ENCODE results near the gene NEUROD1.
A peak's percentile ranks its signal among the peaks of the same experiment; 100 is the strongest.

NEUROD1 gene

DNA sequence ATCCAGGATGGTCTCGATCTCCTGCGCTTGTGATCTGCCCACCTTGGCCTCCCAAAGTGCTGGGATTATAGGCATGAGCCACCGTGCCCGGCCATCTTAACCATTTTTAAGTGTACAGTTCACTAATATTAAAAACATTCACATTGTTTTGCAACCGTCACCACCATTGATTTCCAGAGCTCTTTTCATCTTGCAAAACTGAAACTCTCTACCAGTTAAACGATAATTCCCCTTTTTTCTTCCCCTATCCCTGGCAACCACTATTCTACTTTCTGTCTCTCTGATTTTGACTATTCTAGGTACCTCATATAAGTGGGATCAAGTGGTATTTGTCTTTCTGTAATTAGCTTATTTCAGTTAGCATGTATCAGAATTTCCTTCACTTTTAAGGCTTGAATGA is 16.8 kb upstream of the NEUROD1 start:
- Histone ChIP-seq H3K27me3 (ENCODE audit: low read depth, low read length) (no peaks in the 10 kb centered on the region), H3K36me3 (replicated peaks; ENCODE audit: low read depth, low read length) (no peaks in the 10 kb centered on the region), H3K9me3 (ENCODE audit: insufficient read depth, low read length) (no peaks in the 10 kb centered on the region), H3K4me2 (ENCODE audit: low read length) (peak overlapping the region; percentile 35; the same call in 1 of the 2 replicates), H2AFZ (ENCODE audit: low read depth, low read length) (no peak overlapping the region), H3K27ac (ENCODE audit: low read length) (no peak overlapping the region), H3K4me1 (ENCODE audit: low read length) (peaks cover 15% of the 10 kb centered on the region), H3K4me3 (ENCODE audit: low read length) (no peak overlapping the region), H4K20me1 (ENCODE audit: insufficient read depth, low read length) (no peaks in the 10 kb centered on the region), H3K79me2 (ENCODE audit: low read length) (no peaks in the 10 kb centered on the region), H3K9ac (ENCODE audit: low read length) (no peak overlapping the region)
- no peak for TF ChIP-seq EZH2phosphoT487 (IDR thresholded peaks at IDR 0.05; ENCODE audit: low read depth)
- TF ChIP-seq, protein P1, sequence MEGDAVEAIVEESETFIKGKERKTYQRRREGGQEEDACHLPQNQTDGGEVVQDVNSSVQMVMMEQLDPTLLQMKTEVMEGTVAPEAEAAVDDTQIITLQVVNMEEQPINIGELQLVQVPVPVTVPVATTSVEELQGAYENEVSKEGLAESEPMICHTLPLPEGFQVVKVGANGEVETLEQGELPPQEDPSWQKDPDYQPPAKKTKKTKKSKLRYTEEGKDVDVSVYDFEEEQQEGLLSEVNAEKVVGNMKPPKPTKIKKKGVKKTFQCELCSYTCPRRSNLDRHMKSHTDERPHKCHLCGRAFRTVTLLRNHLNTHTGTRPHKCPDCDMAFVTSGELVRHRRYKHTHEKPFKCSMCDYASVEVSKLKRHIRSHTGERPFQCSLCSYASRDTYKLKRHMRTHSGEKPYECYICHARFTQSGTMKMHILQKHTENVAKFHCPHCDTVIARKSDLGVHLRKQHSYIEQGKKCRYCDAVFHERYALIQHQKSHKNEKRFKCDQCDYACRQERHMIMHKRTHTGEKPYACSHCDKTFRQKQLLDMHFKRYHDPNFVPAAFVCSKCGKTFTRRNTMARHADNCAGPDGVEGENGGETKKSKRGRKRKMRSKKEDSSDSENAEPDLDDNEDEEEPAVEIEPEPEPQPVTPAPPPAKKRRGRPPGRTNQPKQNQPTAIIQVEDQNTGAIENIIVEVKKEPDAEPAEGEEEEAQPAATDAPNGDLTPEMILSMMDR (IDR thresholded peaks at IDR 0.05; ENCODE audit: low read depth, low read length): no peak

DNA sequence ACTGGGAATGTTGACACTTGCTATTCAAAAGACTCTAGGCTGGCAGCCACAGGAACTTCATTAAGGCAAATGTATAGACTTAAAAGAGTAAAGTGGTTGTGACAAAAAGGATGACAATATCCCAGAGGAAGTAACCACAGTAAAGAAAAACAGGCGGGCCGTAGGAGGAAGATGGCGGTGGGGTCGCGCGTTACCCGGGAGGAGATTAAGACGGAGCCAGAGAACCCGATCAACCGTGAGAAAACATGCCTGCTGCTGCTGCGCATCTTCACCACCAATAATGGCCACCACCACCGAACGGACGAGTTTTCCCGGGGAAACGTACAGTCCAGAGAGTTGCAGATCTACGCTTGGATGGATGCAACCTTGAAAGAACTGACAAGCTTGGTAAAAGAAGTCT is 14.0 kb upstream of the NEUROD1 start:
- TF ChIP-seq EZH2phosphoT487 (IDR thresholded peaks at IDR 0.05; ENCODE audit: low read depth): no peak
- TF ChIP-seq, protein P1 (IDR thresholded peaks at IDR 0.05; ENCODE audit: low read depth, low read length): no peak
- no peak overlapping the region for H3K4me3 ChIP-seq (ENCODE audit: low read length)
- H4K20me1 ChIP-seq (ENCODE audit: insufficient read depth, low read length): no peaks in the 10 kb centered on the region
- no peak overlapping the region for H3K4me2 ChIP-seq (ENCODE audit: low read length)
- H3K27ac ChIP-seq (ENCODE audit: low read length): no peak overlapping the region
- H3K9ac ChIP-seq (ENCODE audit: low read length): no peak overlapping the region
- H3K4me1 ChIP-seq (ENCODE audit: low read length): peaks cover 33% of the 10 kb centered on the region
- H3K79me2 ChIP-seq (ENCODE audit: low read length): no peaks in the 10 kb centered on the region
- no peak overlapping the region for H2AFZ ChIP-seq (ENCODE audit: low read depth, low read length)
- no peaks in the 10 kb centered on the region for H3K27me3 ChIP-seq (ENCODE audit: low read depth, low read length)
- H3K36me3 ChIP-seq (replicated peaks; ENCODE audit: low read depth, low read length): no peaks in the 10 kb centered on the region
- H3K9me3 ChIP-seq (ENCODE audit: insufficient read depth, low read length): no peaks in the 10 kb centered on the region

DNA sequence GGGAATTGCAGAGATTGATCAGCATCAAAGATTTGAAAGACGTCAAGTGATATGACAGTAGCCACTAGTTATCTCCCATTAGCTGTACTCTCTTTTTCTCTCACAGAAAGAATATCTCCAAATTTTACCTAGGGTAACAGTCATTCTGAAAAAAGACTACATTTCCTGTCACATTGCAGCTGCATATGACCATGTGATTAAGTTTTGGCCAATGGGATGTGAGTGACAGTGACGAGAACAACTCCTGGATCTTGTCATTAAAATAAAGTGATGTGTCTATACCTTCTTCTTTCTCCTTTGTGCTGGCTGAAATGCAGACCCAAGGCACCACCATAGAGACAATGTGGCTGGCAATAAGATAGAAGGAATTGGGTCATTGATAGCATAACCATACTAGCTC is 10.5 kb upstream of the NEUROD1 start:
- H3K36me3 ChIP-seq (replicated peaks; ENCODE audit: low read depth, low read length): no peaks in the 10 kb centered on the region
- H3K79me2 ChIP-seq (ENCODE audit: low read length): no peaks in the 10 kb centered on the region
- 0 out of 2 replicates have a peak overlapping the region, but pooled peaks have one; percentile 7 for H3K4me3 ChIP-seq (ENCODE audit: low read length)
- H3K27me3 ChIP-seq (ENCODE audit: low read depth, low read length): no peaks in the 10 kb centered on the region
- no peaks in the 10 kb centered on the region for H3K9me3 ChIP-seq (ENCODE audit: insufficient read depth, low read length)
- no peak overlapping the region for H3K9ac ChIP-seq (ENCODE audit: low read length)
- peaks cover 51% of the 10 kb centered on the region for H3K4me1 ChIP-seq (ENCODE audit: low read length)
- no peaks in the 10 kb centered on the region for H4K20me1 ChIP-seq (ENCODE audit: insufficient read depth, low read length)
- H2AFZ ChIP-seq (ENCODE audit: low read depth, low read length): no peak overlapping the region
- peak overlapping the region; percentile 34; the same call in 1 of the 2 replicates for H3K27ac ChIP-seq (ENCODE audit: low read length)
- TF ChIP-seq, protein P1 (IDR thresholded peaks at IDR 0.05; ENCODE audit: low read depth, low read length): no peak
- TF ChIP-seq EZH2phosphoT487 (IDR thresholded peaks at IDR 0.05; ENCODE audit: low read depth): no peak
- peak overlapping the region; percentile 42 for H3K4me2 ChIP-seq (ENCODE audit: low read length)

DNA sequence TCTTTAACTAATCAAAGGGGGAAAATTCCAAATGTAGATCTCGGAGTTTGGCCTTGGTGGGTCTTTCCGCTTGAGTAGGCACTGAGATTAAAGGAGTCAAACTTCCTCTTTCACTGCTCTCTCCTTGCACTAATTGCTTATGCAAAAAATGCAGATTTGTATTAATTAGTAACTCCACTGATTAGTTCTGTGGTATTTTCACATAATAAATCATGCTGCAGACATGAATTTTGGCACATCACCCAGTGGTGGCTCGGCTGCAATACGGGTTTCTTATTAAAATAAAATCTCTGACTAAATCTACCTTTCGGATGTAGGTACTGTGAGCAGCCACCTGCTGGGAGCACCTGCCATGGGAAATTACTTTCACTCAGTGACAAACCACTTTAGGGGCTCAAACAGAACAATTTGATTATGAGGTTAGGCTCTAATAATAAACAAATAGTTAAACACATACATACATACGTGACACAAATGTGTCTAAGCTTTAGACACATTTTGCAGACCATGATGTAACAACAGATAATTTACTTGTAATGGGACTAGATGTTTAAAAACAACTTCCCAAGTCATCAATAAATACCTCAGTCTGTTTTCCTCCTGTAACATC is 6.4 kb upstream of the NEUROD1 start:
- Histone ChIP-seq H3K4me1 (ENCODE audit: low read length) (peaks cover 56% of the 10 kb centered on the region), H3K9ac (ENCODE audit: low read length) (no peak overlapping the region), H3K27ac (ENCODE audit: low read length) (no peak overlapping the region), H3K27me3 (ENCODE audit: low read depth, low read length) (no peaks in the 10 kb centered on the region), H2AFZ (ENCODE audit: low read depth, low read length) (no peak overlapping the region), H3K79me2 (ENCODE audit: low read length) (no peaks in the 10 kb centered on the region), H4K20me1 (ENCODE audit: insufficient read depth, low read length) (no peaks in the 10 kb centered on the region), H3K36me3 (replicated peaks; ENCODE audit: low read depth, low read length) (no peaks in the 10 kb centered on the region), H3K4me2 (ENCODE audit: low read length) (peak overlapping the region; percentile 70), H3K9me3 (ENCODE audit: insufficient read depth, low read length) (no peaks in the 10 kb centered on the region), H3K4me3 (ENCODE audit: low read length) (peak overlapping the region; percentile 37; the same call in 1 of the 2 replicates)
- TF ChIP-seq EZH2phosphoT487 (IDR thresholded peaks at IDR 0.05; ENCODE audit: low read depth): no peak
- TF ChIP-seq, protein P1 (IDR thresholded peaks at IDR 0.05; ENCODE audit: low read depth, low read length): no peak
